Omental fat pad (tissue), 4 donors: ENCODE measurements around the gene PHPT1. TPM values are rescaled to one million over a fixed set of nuclear protein-coding genes. Genes with fewer than 3 reads are reported as not detected.
"Not testable (repeated sequence)": the region's sequence is repeated elsewhere in the genome, so short reads cannot be mapped to it uniquely, and the experiment has no call there.

Source experiments
- ATAC-seq: fragments of 150-250 bp; one replicate; pipeline ENCODE4 v1.9.1; 2016; ENCODE audit warnings: mild to moderate bottlenecking, moderate library complexity; ENCODE audit not compliant: low FRiP score
- DNase-seq: peaks from one replicate; pipeline ENCODE4 v3.0.0-alpha.2; 2019; ENCODE audit warnings: low spot score
- CTCF ChIP-seq, 3 donors: fragments of 450-650 bp; IDR thresholded peaks; one replicate each; pipeline ENCODE4 v1.5.1; 2016 to 2017; ENCODE audit warnings: antibody characterized with exemption in 3 of 3, mild to moderate bottlenecking in 3 of 3, moderate library complexity in 2 of 3
- total RNA-seq, 4 donors: library from RNA; depleted of rRNA; stranded (reverse); fragments of >200 nt; gene quantifications; one replicate each; pipeline ENCODE4 v1.1.0, GENCODE V29; 2016

PHPT1 gene
- total RNA-seq, 4 donors from 2014 or later: 27.1 to 53.9 (median 40.9) TPM

GRCh38 chr9:136867917-136868316 lies 18.7 kb downstream of the PHPT1 start:
- ATAC-seq (no peak), DNase-seq (no peak)
- TF ChIP-seq CTCF (IDR thresholded peaks at IDR 0.05): no peak

GRCh38 chr9:136868644-136869043 lies 19.4 kb downstream of the PHPT1 start:
- DNase-seq (no peak), ATAC-seq (no peak)
- no peak for TF ChIP-seq CTCF (IDR thresholded peaks at IDR 0.05)

GRCh38 chr9:136869611-136870010 lies 20.4 kb downstream of the PHPT1 start:
- ATAC-seq, DNase-seq: not testable (repeated sequence)

- TF ChIP-seq CTCF (IDR thresholded peaks at IDR 0.05): no peak
- ATAC-seq (no peak), DNase-seq (no peak)
Observed at GRCh38 chr9:136875155-136875554, 25.9 kb downstream of the PHPT1 start.

GRCh38 chr9:136876476-136876875 lies 27.3 kb downstream of the PHPT1 start:
- no peak for TF ChIP-seq CTCF (IDR thresholded peaks at IDR 0.05)
- no peak for ATAC-seq
- no peak for DNase-seq

- ATAC-seq: no peak
- no peak for DNase-seq
- no peak for TF ChIP-seq CTCF (IDR thresholded peaks at IDR 0.05)
Observed at GRCh38 chr9:136880651-136881050, 31.4 kb downstream of the PHPT1 start.

- TF ChIP-seq CTCF (IDR thresholded peaks at IDR 0.05): no peak
- ATAC-seq (no peak), DNase-seq (no peak)
Observed at GRCh38 chr9:136881691-136882108, 32.5 kb downstream of the PHPT1 start.
